GM23338 (cell line): Measurements from ENCODE around the gene ZNF444. TPM values are rescaled to one million over a fixed set of nuclear protein-coding genes. Genes with fewer than 3 reads are reported as not detected.

ENCODE experiments used
- ATAC-seq: fragments of 200-7000 bp; cut with Tn5 transposase; 3 replicates; pipeline ENCODE4 v1.9.1; 2020
- DNase-seq: peaks from one replicate; pipeline ENCODE4 v3.0.0-alpha.2; 2015; ENCODE audit warnings: low spot score
- H2AFZ ChIP-seq: fragments of 200-600 bp; sonication (generic); 2 replicates; pipeline ENCODE4 v1.8.0; 2016; ENCODE audit warnings: antibody characterized with exemption, mild to moderate bottlenecking, moderate library complexity
- H3F3A ChIP-seq: fragments of 200-600 bp; sonication (generic); replicated peaks from 2 replicates; pipeline ENCODE4 v1.8.0; 2017; ENCODE audit warnings: antibody characterized with exemption, mixed run types, low read depth
- H3K27ac ChIP-seq: fragments of 200-600 bp; sonication (generic); 2 replicates; pipeline ENCODE4 v1.6.1; 2016; ENCODE audit warnings: low read depth
- H3K27me3 ChIP-seq: fragments of 200-600 bp; sonication (generic); 2 replicates; pipeline ENCODE4 v1.8.0; 2016; ENCODE audit warnings: mild to moderate bottlenecking, mixed run types, moderate library complexity; ENCODE audit not compliant: insufficient read depth
- H3K36me3 ChIP-seq: fragments of 200-600 bp; sonication (generic); 2 replicates; pipeline ENCODE4 v1.8.0; 2016; ENCODE audit warnings: mild to moderate bottlenecking; ENCODE audit not compliant: insufficient read depth
- H3K4me1 ChIP-seq: fragments of 200-600 bp; sonication (generic); 2 replicates; pipeline ENCODE4 v1.8.0; 2016; ENCODE audit warnings: mild to moderate bottlenecking, moderate library complexity; ENCODE audit not compliant: insufficient read depth
- H3K4me2 ChIP-seq: fragments of 200-600 bp; sonication (generic); 2 replicates; pipeline ENCODE4 v1.7.1; 2017; ENCODE audit warnings: mixed run types
- H3K4me3 ChIP-seq: fragments of 200-600 bp; sonication (generic); 2 replicates; pipeline ENCODE4 v1.6.1; 2016; ENCODE audit warnings: mixed run types
- H3K79me2 ChIP-seq: fragments of 200-600 bp; sonication (generic); replicated peaks from 2 replicates; pipeline ENCODE4 v1.8.0; 2017; ENCODE audit warnings: mild to moderate bottlenecking; ENCODE audit not compliant: insufficient read depth
- H3K9me2 ChIP-seq: fragments of 200-600 bp; sonication (generic); 2 replicates; pipeline ENCODE4 v1.8.0; 2017; ENCODE audit not compliant: insufficient read depth
- H4K20me1 ChIP-seq: fragments of 200-600 bp; sonication (generic); replicated peaks from 2 replicates; pipeline ENCODE4 v1.8.0; 2017; ENCODE audit warnings: mild to moderate bottlenecking; ENCODE audit not compliant: insufficient read depth
- H3K27ac Mint-ChIP-seq: 2 replicates; pipeline ENCODE4 v1.8.0; 2020; ENCODE audit warnings: inconsistent platforms, mild to moderate bottlenecking, moderate library complexity, mixed read lengths
- H3K27me3 Mint-ChIP-seq: 3 replicates; pipeline ENCODE4 v1.8.0; 2022; ENCODE audit warnings: low read depth, mild to moderate bottlenecking, moderate library complexity, mixed read lengths, inconsistent platforms; ENCODE audit not compliant: insufficient read depth, poor library complexity
- H3K36me3 Mint-ChIP-seq: 3 replicates; pipeline ENCODE4 v1.8.0; 2021; ENCODE audit warnings: low read depth, mild to moderate bottlenecking, inconsistent platforms, moderate library complexity, mixed read lengths
- H3K4me1 Mint-ChIP-seq: 3 replicates; pipeline ENCODE4 v1.8.0; 2020; ENCODE audit warnings: mild to moderate bottlenecking, inconsistent platforms, mixed read lengths
- H3K4me3 Mint-ChIP-seq: 3 replicates; pipeline ENCODE4 v1.8.0; 2021; ENCODE audit warnings: moderate library complexity, mild to moderate bottlenecking, inconsistent platforms, mixed read lengths
- H3K9me3 Mint-ChIP-seq: 3 replicates; pipeline ENCODE4 v1.8.0; 2020; ENCODE audit warnings: moderate library complexity, mild to moderate bottlenecking, inconsistent platforms, mixed read lengths
- CREB1 ChIP-seq: fragments of 250-450 bp; sonication (Bioruptor Pico); IDR thresholded peaks from 2 replicates; pipeline ENCODE4 v1.5.0; 2020; ENCODE audit warnings: low read depth, mild to moderate bottlenecking, moderate library complexity
- EZH2 ChIP-seq: fragments of 200-600 bp; sonication (generic); IDR thresholded peaks from one replicate; pipeline ENCODE4 v1.8.0; 2017; ENCODE audit warnings: antibody characterized with exemption, mild to moderate bottlenecking, low read depth; ENCODE audit not compliant: unreplicated experiment
- EZH2phosphoT487 ChIP-seq: fragments of 200-600 bp; sonication (generic); IDR thresholded peaks from one replicate; pipeline ENCODE4 v1.8.1; 2018; ENCODE audit warnings: antibody characterized with exemption; ENCODE audit not compliant: unreplicated experiment
- NANOG ChIP-seq: IDR thresholded peaks from 2 replicates; pipeline ENCODE4 v1.6.1; 2016; ENCODE audit warnings: antibody characterized with exemption, borderline replicate concordance
- ZNF114 ChIP-seq: fragments of 250-450 bp; sonication (Bioruptor Pico); IDR thresholded peaks from 2 replicates; pipeline ENCODE4 v1.5.0; 2020; ENCODE audit warnings: mild to moderate bottlenecking, moderate library complexity
- ZNF331 ChIP-seq: fragments of 250-450 bp; sonication (Bioruptor Pico); IDR thresholded peaks from 2 replicates; pipeline ENCODE4 v1.5.0; 2020; ENCODE audit warnings: low read depth, mild to moderate bottlenecking, moderate library complexity
- polyA plus RNA-seq: library from polyadenylated mRNA; unstranded; fragments of >200 nt; fragmentation: Nextera tagmentation; extraction: Ambion mirVana; gene quantifications from 2 replicates; pipeline ENCODE4 v1.2.1, GENCODE V29; 2016
- total RNA-seq: library from RNA; depleted of rRNA; stranded (reverse); fragments of >200 nt; shearing (Covaris generic); gene quantifications from 2 replicates; pipeline ENCODE4 v1.2.3, GENCODE V29; 2014
- TF ChIP-seq, protein P1 (sequence below), 2 experiments: fragments of 200-600 bp in 1 of 2; sonication (generic) in 1 of 2; conservative IDR thresholded peaks; 2 replicates each; pipeline versions ENCODE4 v1.5.1 to v1.6.1; 2016 to 2017; ENCODE audit warnings: antibody characterized with exemption in 2 of 2, low read depth in 2 of 2, mild to moderate bottlenecking in 2 of 2, moderate library complexity in 1 of 2
- TF ChIP-seq, protein P2 (sequence below): IDR thresholded peaks from one replicate; pipeline ENCODE4 v1.6.1; 2018; ENCODE audit warnings: antibody characterized with exemption; ENCODE audit not compliant: unreplicated experiment

The ZNF444 gene
- total and polyA plus RNA-seq, 2 experiments from 2014 or later = 25.1 to 58.5 TPM

DNA sequence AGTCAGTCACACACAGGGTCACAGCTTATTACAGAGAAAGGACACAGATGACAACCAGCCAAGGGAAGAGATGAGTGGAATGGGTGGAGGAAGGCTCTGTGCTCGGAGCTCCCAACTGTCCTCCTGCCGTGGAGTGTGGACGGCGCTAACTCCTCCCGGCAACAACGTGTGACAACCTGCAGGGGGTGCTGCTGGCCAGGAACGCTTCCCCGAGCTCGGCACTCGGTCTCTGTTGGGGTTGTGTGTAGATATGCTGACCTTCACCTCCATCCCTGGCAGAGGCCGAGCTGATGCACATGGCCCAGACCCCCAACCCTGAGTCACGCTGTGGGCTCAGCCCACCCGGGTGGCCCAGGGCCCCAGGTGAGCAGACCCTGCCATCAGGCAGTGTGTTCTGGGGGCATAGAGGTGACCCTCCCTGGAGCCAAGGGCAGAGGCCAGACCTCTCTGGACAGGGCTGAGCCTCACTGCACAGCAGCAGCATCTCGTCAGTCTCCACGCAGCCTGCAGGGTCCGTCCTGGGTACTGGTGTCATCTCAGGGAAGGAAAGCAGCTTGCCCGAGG, 14.1 kb downstream of the ZNF444 start:
- Mint-ChIP-seq H3K27ac (no peak overlapping the region), H3K27me3 (peaks cover 3% of the 10 kb centered on the region), H3K9me3 (peaks cover 2% of the 10 kb centered on the region; the same call in 2 of the 3 replicates), H3K4me1 (peaks cover 18% of the 10 kb centered on the region), H3K4me3 (no peak overlapping the region), H3K36me3 (peaks cover 35% of the 10 kb centered on the region)
- 0 out of 2 replicates have a peak, but pooled peaks cover 6% of the 10 kb centered on the region for H4K20me1 ChIP-seq
- H3K4me1 ChIP-seq = peaks cover 16% of the 10 kb centered on the region
- peak; percentile 86 for DNase-seq
- no peak overlapping the region for H2AFZ ChIP-seq
- H3K4me3 ChIP-seq = no peak overlapping the region
- TF ChIP-seq, protein P1, sequence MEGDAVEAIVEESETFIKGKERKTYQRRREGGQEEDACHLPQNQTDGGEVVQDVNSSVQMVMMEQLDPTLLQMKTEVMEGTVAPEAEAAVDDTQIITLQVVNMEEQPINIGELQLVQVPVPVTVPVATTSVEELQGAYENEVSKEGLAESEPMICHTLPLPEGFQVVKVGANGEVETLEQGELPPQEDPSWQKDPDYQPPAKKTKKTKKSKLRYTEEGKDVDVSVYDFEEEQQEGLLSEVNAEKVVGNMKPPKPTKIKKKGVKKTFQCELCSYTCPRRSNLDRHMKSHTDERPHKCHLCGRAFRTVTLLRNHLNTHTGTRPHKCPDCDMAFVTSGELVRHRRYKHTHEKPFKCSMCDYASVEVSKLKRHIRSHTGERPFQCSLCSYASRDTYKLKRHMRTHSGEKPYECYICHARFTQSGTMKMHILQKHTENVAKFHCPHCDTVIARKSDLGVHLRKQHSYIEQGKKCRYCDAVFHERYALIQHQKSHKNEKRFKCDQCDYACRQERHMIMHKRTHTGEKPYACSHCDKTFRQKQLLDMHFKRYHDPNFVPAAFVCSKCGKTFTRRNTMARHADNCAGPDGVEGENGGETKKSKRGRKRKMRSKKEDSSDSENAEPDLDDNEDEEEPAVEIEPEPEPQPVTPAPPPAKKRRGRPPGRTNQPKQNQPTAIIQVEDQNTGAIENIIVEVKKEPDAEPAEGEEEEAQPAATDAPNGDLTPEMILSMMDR (conservative IDR thresholded peaks at IDR 0.05; ENCODE audit: low read depth in 2 of 2) = peak; percentile 70 to 86
- TF ChIP-seq CREB1 (CRISPR knock-in tag) = no peak
- H3K36me3 ChIP-seq = no peaks in the 10 kb centered on the region
- H3K4me2 ChIP-seq = no peak overlapping the region
- peaks cover 15% of the 10 kb centered on the region for H3F3A ChIP-seq
- no peak overlapping the region for H3K27ac ChIP-seq
- no peaks in the 10 kb centered on the region for H3K27me3 ChIP-seq
- H3K9me2 ChIP-seq = 0 out of 2 replicates have a peak, but pooled peaks cover 4% of the 10 kb centered on the region
- peaks cover 7% of the 10 kb centered on the region for H3K79me2 ChIP-seq
- ATAC-seq = peak; percentile 84

DNA sequence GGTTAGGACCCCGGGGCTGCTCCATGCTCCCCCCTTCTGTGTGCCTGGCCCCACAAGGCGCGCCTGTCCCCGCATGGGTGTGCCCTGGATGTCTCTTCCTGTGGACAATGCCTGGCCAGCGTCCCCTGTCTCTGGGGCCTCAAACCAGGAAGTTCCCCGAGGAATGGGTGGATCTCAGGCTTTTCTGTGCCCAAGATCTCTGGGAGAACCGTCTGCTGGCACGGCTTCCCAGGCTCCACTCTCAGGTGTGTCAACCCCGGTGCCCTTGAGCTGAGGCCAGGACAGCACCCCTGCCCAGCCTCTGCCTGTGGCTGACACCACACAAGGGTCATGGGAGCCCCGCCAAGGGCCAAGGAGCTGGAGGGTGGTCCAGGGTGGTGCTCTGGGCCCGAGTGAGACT, 15.7 kb downstream of the ZNF444 start:
- H3K27ac Mint-ChIP-seq = no peak overlapping the region
- Histone ChIP-seq H4K20me1 (0 out of 2 replicates have a peak, but pooled peaks cover 6% of the 10 kb centered on the region), H2AFZ (no peak overlapping the region), H3K9me2 (0 out of 2 replicates have a peak, but pooled peaks cover 4% of the 10 kb centered on the region), H3K4me3 (no peak overlapping the region), H3K79me2 (peaks cover 4% of the 10 kb centered on the region; the same call in 1 of the 2 replicates), H3K27ac (no peak overlapping the region), H3K36me3 (no peaks in the 10 kb centered on the region), H3K27me3 (no peaks in the 10 kb centered on the region), H3K4me1 (peaks cover 16% of the 10 kb centered on the region), H3F3A (peaks cover 13% of the 10 kb centered on the region), H3K4me2 (no peak overlapping the region)
- H3K4me1 Mint-ChIP-seq = peaks cover 18% of the 10 kb centered on the region
- TF ChIP-seq, protein P1 (conservative IDR thresholded peaks at IDR 0.05; ENCODE audit: low read depth in 2 of 2) = no peak
- TF ChIP-seq ZNF331 (CRISPR knock-in tag) (no peak), NANOG (no peak), EZH2phosphoT487 (no peak), EZH2 (no peak), ZNF114 (no peak), CREB1 (CRISPR knock-in tag) (no peak)
- TF ChIP-seq, protein P2, sequence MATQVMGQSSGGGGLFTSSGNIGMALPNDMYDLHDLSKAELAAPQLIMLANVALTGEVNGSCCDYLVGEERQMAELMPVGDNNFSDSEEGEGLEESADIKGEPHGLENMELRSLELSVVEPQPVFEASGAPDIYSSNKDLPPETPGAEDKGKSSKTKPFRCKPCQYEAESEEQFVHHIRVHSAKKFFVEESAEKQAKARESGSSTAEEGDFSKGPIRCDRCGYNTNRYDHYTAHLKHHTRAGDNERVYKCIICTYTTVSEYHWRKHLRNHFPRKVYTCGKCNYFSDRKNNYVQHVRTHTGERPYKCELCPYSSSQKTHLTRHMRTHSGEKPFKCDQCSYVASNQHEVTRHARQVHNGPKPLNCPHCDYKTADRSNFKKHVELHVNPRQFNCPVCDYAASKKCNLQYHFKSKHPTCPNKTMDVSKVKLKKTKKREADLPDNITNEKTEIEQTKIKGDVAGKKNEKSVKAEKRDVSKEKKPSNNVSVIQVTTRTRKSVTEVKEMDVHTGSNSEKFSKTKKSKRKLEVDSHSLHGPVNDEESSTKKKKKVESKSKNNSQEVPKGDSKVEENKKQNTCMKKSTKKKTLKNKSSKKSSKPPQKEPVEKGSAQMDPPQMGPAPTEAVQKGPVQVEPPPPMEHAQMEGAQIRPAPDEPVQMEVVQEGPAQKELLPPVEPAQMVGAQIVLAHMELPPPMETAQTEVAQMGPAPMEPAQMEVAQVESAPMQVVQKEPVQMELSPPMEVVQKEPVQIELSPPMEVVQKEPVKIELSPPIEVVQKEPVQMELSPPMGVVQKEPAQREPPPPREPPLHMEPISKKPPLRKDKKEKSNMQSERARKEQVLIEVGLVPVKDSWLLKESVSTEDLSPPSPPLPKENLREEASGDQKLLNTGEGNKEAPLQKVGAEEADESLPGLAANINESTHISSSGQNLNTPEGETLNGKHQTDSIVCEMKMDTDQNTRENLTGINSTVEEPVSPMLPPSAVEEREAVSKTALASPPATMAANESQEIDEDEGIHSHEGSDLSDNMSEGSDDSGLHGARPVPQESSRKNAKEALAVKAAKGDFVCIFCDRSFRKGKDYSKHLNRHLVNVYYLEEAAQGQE = no peak
- ATAC-seq = no peak
- peaks cover 1% of the 10 kb centered on the region for H3K27me3 Mint-ChIP-seq
- DNase-seq = no peak
- peaks cover 31% of the 10 kb centered on the region for H3K36me3 Mint-ChIP-seq
- no peak overlapping the region for H3K4me3 Mint-ChIP-seq
- H3K9me3 Mint-ChIP-seq = no peaks in the 10 kb centered on the region; the same call in 1 of the 3 replicates
